Measurements from ENCODE around the gene CAPN13.

- TF ChIP-seq, protein P1, sequence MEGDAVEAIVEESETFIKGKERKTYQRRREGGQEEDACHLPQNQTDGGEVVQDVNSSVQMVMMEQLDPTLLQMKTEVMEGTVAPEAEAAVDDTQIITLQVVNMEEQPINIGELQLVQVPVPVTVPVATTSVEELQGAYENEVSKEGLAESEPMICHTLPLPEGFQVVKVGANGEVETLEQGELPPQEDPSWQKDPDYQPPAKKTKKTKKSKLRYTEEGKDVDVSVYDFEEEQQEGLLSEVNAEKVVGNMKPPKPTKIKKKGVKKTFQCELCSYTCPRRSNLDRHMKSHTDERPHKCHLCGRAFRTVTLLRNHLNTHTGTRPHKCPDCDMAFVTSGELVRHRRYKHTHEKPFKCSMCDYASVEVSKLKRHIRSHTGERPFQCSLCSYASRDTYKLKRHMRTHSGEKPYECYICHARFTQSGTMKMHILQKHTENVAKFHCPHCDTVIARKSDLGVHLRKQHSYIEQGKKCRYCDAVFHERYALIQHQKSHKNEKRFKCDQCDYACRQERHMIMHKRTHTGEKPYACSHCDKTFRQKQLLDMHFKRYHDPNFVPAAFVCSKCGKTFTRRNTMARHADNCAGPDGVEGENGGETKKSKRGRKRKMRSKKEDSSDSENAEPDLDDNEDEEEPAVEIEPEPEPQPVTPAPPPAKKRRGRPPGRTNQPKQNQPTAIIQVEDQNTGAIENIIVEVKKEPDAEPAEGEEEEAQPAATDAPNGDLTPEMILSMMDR (conservative IDR thresholded peaks at IDR 0.05; ENCODE audit: low read depth, low read length): no peak
- no peak for TF ChIP-seq RAD21 (IDR thresholded peaks at IDR 0.05; ENCODE audit: low read length)
- TF ChIP-seq POLR2A (IDR thresholded peaks at IDR 0.05; ENCODE audit: low read depth, low read length): no peak
- TF ChIP-seq MXI1 (IDR thresholded peaks at IDR 0.05; ENCODE audit: borderline replicate concordance, low read depth, low read length): no peak
- no peak for TF ChIP-seq CHD1 (IDR thresholded peaks at IDR 0.05; ENCODE audit: low read depth, low read length)
- TF ChIP-seq RCOR1 (IDR thresholded peaks at IDR 0.05; ENCODE audit: insufficient replicate concordance, low read length): no peak
- TF ChIP-seq, protein P2, sequence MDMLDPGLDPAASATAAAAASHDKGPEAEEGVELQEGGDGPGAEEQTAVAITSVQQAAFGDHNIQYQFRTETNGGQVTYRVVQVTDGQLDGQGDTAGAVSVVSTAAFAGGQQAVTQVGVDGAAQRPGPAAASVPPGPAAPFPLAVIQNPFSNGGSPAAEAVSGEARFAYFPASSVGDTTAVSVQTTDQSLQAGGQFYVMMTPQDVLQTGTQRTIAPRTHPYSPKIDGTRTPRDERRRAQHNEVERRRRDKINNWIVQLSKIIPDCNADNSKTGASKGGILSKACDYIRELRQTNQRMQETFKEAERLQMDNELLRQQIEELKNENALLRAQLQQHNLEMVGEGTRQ (IDR thresholded peaks at IDR 0.05; ENCODE audit: low read depth, low read length): no peak
Observed at GRCh38 chr2:30705056-30705455, 102.2 kb downstream of the CAPN13 start.
